Ramos (cell line): ENCODE measurements around the gene KRT23.

Source experiments
- in situ Hi-C: fragments of 300-500 bp; cut with MboI; formaldehyde crosslinking; loops from one replicate; pipeline ENCODE4 v1.14.3; 2022; ENCODE audit warnings: low sequenced_read_pairs; ENCODE audit not compliant: unreplicated experiment

The KRT23 gene

GRCh38 chr17:40879026-40879425, 58.4 kb downstream of the KRT23 start:
- in situ Hi-C loops = no loop called here

- in situ Hi-C loops = no loop called here
Measured at GRCh38 chr17:40878044-40878443, 59.4 kb downstream of the KRT23 start.

- in situ Hi-C loops = no loop called here
Measured at GRCh38 chr17:40873801-40874200, 63.6 kb downstream of the KRT23 start.

GRCh38 chr17:40873255-40873654, 64.2 kb downstream of the KRT23 start:
- in situ Hi-C loops = no loop called here
